Kidney (tissue), 14 donors: Measurements from ENCODE around the gene VTI1A. TPM values are rescaled to one million over a fixed set of nuclear protein-coding genes. Genes with fewer than 3 reads are reported as not detected.

Experiments used
- DNase-seq, 5 donors: peaks; one replicate each; pipeline ENCODE4 v3.0.0-alpha.2; 2013 to 2020
- FAIRE-seq: peaks from 2 replicates; lab custom pipeline; 2012; peaks lifted over from hg19 to GRCh38; lab: Jason Lieb, UNC
- H3K27ac ChIP-seq, 2 donors: one replicate each; pipeline ENCODE4 v1.7.0; 2013; ENCODE audit warnings: low read depth in 2 of 2, low read length in 2 of 2, inconsistent platforms in 1 of 2
- H3K27me3 ChIP-seq: one replicate; pipeline ENCODE4 v1.7.1; 2013; ENCODE audit warnings: low read length, inconsistent platforms; ENCODE audit not compliant: control insufficient read depth, insufficient read depth
- H3K36me3 ChIP-seq, 3 donors: one replicate each; pipeline versions ENCODE4 v1.7.0 to v1.7.1; 2013; ENCODE audit warnings: low read length in 3 of 3, control low read depth in 1 of 3, inconsistent platforms in 1 of 3; ENCODE audit not compliant: insufficient read depth in 3 of 3, control insufficient read depth in 2 of 3
- H3K4me1 ChIP-seq, 3 donors: one replicate each; pipeline versions ENCODE4 v1.7.0 to v1.7.1; 2013; ENCODE audit warnings: low read length in 3 of 3, inconsistent platforms in 1 of 3, low read depth in 1 of 3; ENCODE audit not compliant: control insufficient read depth in 2 of 3, insufficient read depth in 2 of 3
- H3K4me3 ChIP-seq, 3 donors: one replicate each; pipeline versions ENCODE4 v1.7.0 to v1.8.1; 2013; ENCODE audit warnings: low read length in 3 of 3, control low read depth in 1 of 3, inconsistent platforms in 1 of 3
- H3K9ac ChIP-seq, 3 donors: one replicate each; pipeline versions ENCODE4 v1.7.0 to v1.7.1; 2013; ENCODE audit warnings: low read length in 3 of 3, control low read depth in 1 of 3, inconsistent platforms in 1 of 3
- H3K9me3 ChIP-seq, 3 donors: one replicate each; pipeline versions ENCODE4 v1.7.0 to v1.7.1; 2013; ENCODE audit warnings: low read length in 3 of 3, control low read depth in 1 of 3, inconsistent platforms in 1 of 3; ENCODE audit not compliant: control insufficient read depth in 2 of 3, insufficient read depth in 1 of 3
- CTCF ChIP-seq: IDR thresholded peaks from 3 replicates; pipeline ENCODE4 v1.5.1; 2012; ENCODE audit warnings: mild to moderate bottlenecking, moderate library complexity, borderline replicate concordance; ENCODE audit not compliant: insufficient read depth; ENCODE audit errors: extremely low read depth
- intact Hi-C: fragments of 100-400 bp; cut with DNase I; formaldehyde crosslinking; loops from one replicate; pipeline ENCODE4 v1.11.1; 2022
- polyA plus RNA-seq: library from polyadenylated mRNA; stranded (reverse); fragments of 350-450 nt; fragmentation: Illumina TruSeq; extraction: RNeasy Lipid Tissue Mini Kit (QIAGEN cat#74804); gene quantifications from one replicate; pipeline ENCODE4 v1.2.3, GENCODE V29; 2014; ENCODE audit warnings: low read depth, low replicate concordance; ENCODE audit not compliant: insufficient read depth
- total RNA-seq: library from RNA; stranded (reverse); fragmentation: NEBNext Ultra II Directional; extraction: Animal tissue kit (Norgen Biotek cat#: 25700); gene quantifications from one replicate; pipeline ENCODE4 v1.2.1, GENCODE V29; 2021
- donor health status: control.
- donor health status: control.
- donor health status: control.
- donor health status: control.
- donor health status: control.
- donor health status: DM: yes; HTN: yes; CAD: no.
- donor health status: Normal renal cell carcinoma (clear cell type).

The VTI1A gene
- total and polyA plus RNA-seq, 2 donors from 2014 or later: 9.2 to 41.8 TPM

- TF ChIP-seq CTCF: no peak
- Histone ChIP-seq H3K9ac (no peak overlapping the region), H3K4me1 (no peaks in the 10 kb centered on the region), H3K27me3 (no peaks in the 10 kb centered on the region), H3K27ac (no peak overlapping the region), H3K4me3 (no peak overlapping the region), H3K9me3 (no peaks in the 10 kb centered on the region), H3K36me3 (no peaks in the 10 kb centered on the region)
- DNase-seq (peak in 2 of 5 donors; percentile 4 to 12), FAIRE-seq (no peak)
- intact Hi-C loops: no loop called here
These were observed 352.9 kb downstream of the VTI1A start for GRCh38 chr10:112799726-112800510.

GRCh38 chr10:112801004-112801403, 354.0 kb downstream of the VTI1A start:
- no peaks in the 10 kb centered on the region for H3K9me3 ChIP-seq
- peak in 2 of 5 donors; percentile 7 to 14 for DNase-seq

DNA sequence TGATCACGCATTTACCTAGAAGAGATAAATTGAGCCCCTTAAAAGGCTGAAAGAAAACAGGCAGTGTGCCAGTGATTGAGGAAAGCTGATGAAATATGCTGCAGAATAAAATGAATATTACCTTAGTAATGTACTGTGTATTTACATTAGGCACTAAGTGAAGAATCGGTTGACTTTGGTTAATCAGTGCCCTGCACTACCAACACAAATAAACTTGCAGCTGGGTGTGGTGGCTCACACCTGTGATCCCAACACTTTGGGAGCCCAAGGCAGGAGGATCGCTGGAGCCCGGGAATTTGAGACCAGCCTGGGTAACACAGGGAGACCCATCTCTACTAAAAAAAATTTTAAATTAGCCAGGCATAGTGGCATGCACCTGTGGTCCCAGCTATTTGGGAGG, 354.7 kb downstream of the VTI1A start:
- intact Hi-C loops: no loop called here
- no peak overlapping the region for H3K27ac ChIP-seq
- DNase-seq: peak in 1 of 5 donors; percentile 12
- H3K27me3 ChIP-seq: no peaks in the 10 kb centered on the region
- no peak for FAIRE-seq
- no peak for TF ChIP-seq CTCF
- no peak overlapping the region for H3K9ac ChIP-seq
- no peak overlapping the region for H3K4me3 ChIP-seq
- no peaks in the 10 kb centered on the region for H3K36me3 ChIP-seq
- H3K9me3 ChIP-seq: no peaks in the 10 kb centered on the region
- no peaks in the 10 kb centered on the region for H3K4me1 ChIP-seq

More at GRCh38 chr10:112801004-112801403, 354.0 kb downstream of the VTI1A start:
- no peak for TF ChIP-seq CTCF
- intact Hi-C loops: no loop called here
- H3K9ac ChIP-seq: no peak overlapping the region
- H3K36me3 ChIP-seq: no peaks in the 10 kb centered on the region
- FAIRE-seq: no peak
- no peaks in the 10 kb centered on the region for H3K4me1 ChIP-seq
- H3K4me3 ChIP-seq: no peak overlapping the region
- H3K27me3 ChIP-seq: no peaks in the 10 kb centered on the region
- H3K27ac ChIP-seq: no peak overlapping the region
